Duodenal mucosa (tissue), 2 donors: ENCODE results near the gene SPG7.
A peak's percentile ranks its signal among the peaks of the same experiment; 100 is the strongest.

Experiments used
- H3K27ac ChIP-seq: one replicate; pipeline ENCODE4 v1.7.0; 2013; ENCODE audit warnings: low read depth, low read length
- H3K27me3 ChIP-seq, 2 donors: one replicate each; pipeline ENCODE4 v1.7.0; 2013; ENCODE audit warnings: low read length in 2 of 2, control low read depth in 1 of 2; ENCODE audit not compliant: insufficient read depth in 2 of 2, control insufficient read depth in 1 of 2
- H3K36me3 ChIP-seq, 2 donors: one replicate each; pipeline ENCODE4 v1.7.0; 2013; ENCODE audit warnings: low read length in 2 of 2, control low read depth in 1 of 2; ENCODE audit not compliant: insufficient read depth in 2 of 2, control insufficient read depth in 1 of 2
- H3K4me1 ChIP-seq, 2 donors: one replicate each; pipeline ENCODE4 v1.7.0; 2013; ENCODE audit warnings: low read length in 2 of 2, control low read depth in 1 of 2; ENCODE audit not compliant: insufficient read depth in 2 of 2, control insufficient read depth in 1 of 2
- H3K4me3 ChIP-seq, 2 donors: one replicate each; pipeline ENCODE4 v1.7.0; 2013; ENCODE audit warnings: low read length in 2 of 2, low read depth in 1 of 2
- H3K9ac ChIP-seq, 2 donors: one replicate each; pipeline ENCODE4 v1.7.0; 2013; ENCODE audit warnings: low read length in 2 of 2, low read depth in 1 of 2
- H3K9me3 ChIP-seq, 2 donors: one replicate each; pipeline ENCODE4 v1.7.0; 2013; ENCODE audit warnings: low read length in 2 of 2, control low read depth in 1 of 2; ENCODE audit not compliant: control insufficient read depth in 1 of 2

Gene SPG7

GRCh38 chr16:89473136-89473712 lies 35.0 kb upstream of the SPG7 start:
- Histone ChIP-seq H3K36me3 (no peaks in the 10 kb centered on the region), H3K27me3 (no peaks in the 10 kb centered on the region), H3K4me1 (peaks cover 61 to 73% of the 10 kb centered on the region in 2 donors), H3K4me3 (no peak overlapping the region), H3K9me3 (no peaks in the 10 kb centered on the region), H3K9ac (no peak overlapping the region), H3K27ac (no peak overlapping the region)

GRCh38 chr16:89473791-89474414 lies 34.3 kb upstream of the SPG7 start:
- no peak overlapping the region for H3K27ac ChIP-seq
- peaks cover 64 to 74% of the 10 kb centered on the region in 2 donors for H3K4me1 ChIP-seq
- no peak overlapping the region for H3K9ac ChIP-seq
- no peaks in the 10 kb centered on the region for H3K36me3 ChIP-seq
- H3K27me3 ChIP-seq = no peaks in the 10 kb centered on the region
- H3K4me3 ChIP-seq = no peak overlapping the region
- H3K9me3 ChIP-seq = no peaks in the 10 kb centered on the region

- peaks cover 65 to 72% of the 10 kb centered on the region in 2 donors for H3K4me1 ChIP-seq
- H3K9ac ChIP-seq = no peak overlapping the region
- H3K36me3 ChIP-seq = no peaks in the 10 kb centered on the region
Measured at GRCh38 chr16:89475144-89475543, 33.1 kb upstream of the SPG7 start.

GRCh38 chr16:89476379-89476778 lies 31.8 kb upstream of the SPG7 start:
- H3K27me3 ChIP-seq = no peaks in the 10 kb centered on the region
- no peak overlapping the region for H3K27ac ChIP-seq
- no peaks in the 10 kb centered on the region for H3K36me3 ChIP-seq
- H3K4me1 ChIP-seq = peaks cover 62 to 64% of the 10 kb centered on the region in 2 donors
- peak overlapping the region in 1 of 2 donors; percentile 15 for H3K9ac ChIP-seq
- H3K4me3 ChIP-seq = no peak overlapping the region
- no peaks in the 10 kb centered on the region for H3K9me3 ChIP-seq

More at GRCh38 chr16:89475144-89475543, 33.1 kb upstream of the SPG7 start:
- no peaks in the 10 kb centered on the region for H3K9me3 ChIP-seq
- no peak overlapping the region for H3K27ac ChIP-seq
- H3K4me3 ChIP-seq = no peak overlapping the region
- no peaks in the 10 kb centered on the region for H3K27me3 ChIP-seq

- Histone ChIP-seq H3K4me3 (no peak overlapping the region), H3K9ac (peak overlapping the region in 1 of 2 donors; percentile 15), H3K4me1 (peaks cover 62 to 63% of the 10 kb centered on the region in 2 donors), H3K9me3 (no peaks in the 10 kb centered on the region), H3K27me3 (no peaks in the 10 kb centered on the region), H3K36me3 (no peaks in the 10 kb centered on the region), H3K27ac (no peak overlapping the region)
Measured at GRCh38 chr16:89476811-89477261, 31.4 kb upstream of the SPG7 start.

- peaks cover 62 to 63% of the 10 kb centered on the region in 2 donors for H3K4me1 ChIP-seq
- H3K9me3 ChIP-seq = no peaks in the 10 kb centered on the region
- no peaks in the 10 kb centered on the region for H3K27me3 ChIP-seq
- no peak overlapping the region for H3K9ac ChIP-seq
- H3K27ac ChIP-seq = no peak overlapping the region
- no peak overlapping the region for H3K4me3 ChIP-seq
- no peaks in the 10 kb centered on the region for H3K36me3 ChIP-seq
Measured at GRCh38 chr16:89478576-89479221, 29.5 kb upstream of the SPG7 start.

DNA sequence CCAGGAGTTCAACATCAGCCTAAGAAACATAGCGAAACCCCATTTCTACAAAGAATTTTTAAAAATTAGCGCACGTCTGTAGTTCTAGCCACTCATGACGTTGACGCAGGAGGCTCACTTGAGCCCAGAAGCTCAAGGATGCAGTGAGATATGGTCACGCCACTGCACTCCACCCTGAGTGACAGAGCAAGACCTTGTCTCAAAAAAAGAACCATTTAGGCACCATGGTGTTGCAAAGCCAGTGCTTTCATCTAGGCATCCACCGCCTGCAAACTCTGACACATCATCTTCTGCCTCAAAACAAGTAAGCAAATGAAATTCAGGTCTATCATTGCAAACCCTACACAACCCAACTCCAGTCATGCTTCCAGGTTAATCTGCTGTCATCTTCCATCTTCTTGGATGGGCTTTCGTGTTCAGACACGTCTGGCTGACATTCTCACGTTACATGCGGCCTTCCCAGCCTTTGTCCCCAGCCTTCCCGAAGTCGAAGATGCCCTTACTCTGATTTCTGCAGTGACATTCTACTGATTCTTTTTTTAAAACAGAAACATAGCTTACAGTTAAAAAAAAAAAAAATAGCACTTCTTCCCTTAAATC lies 26.7 kb upstream of the SPG7 start:
- Histone ChIP-seq H3K9me3 (no peaks in the 10 kb centered on the region), H3K4me1 (peaks cover 70 to 74% of the 10 kb centered on the region in 2 donors), H3K27ac (no peak overlapping the region), H3K4me3 (no peak overlapping the region), H3K36me3 (no peaks in the 10 kb centered on the region), H3K27me3 (no peaks in the 10 kb centered on the region), H3K9ac (no peak overlapping the region)

GRCh38 chr16:89482150-89482816 lies 25.9 kb upstream of the SPG7 start:
- Histone ChIP-seq H3K4me3 (peak overlapping the region in 1 of 2 donors; percentile 2), H3K36me3 (no peaks in the 10 kb centered on the region), H3K27me3 (no peaks in the 10 kb centered on the region), H3K9me3 (no peaks in the 10 kb centered on the region), H3K9ac (peak overlapping the region in 1 of 2 donors; percentile 20), H3K27ac (no peak overlapping the region), H3K4me1 (peaks cover 64 to 67% of the 10 kb centered on the region in 2 donors)

DNA sequence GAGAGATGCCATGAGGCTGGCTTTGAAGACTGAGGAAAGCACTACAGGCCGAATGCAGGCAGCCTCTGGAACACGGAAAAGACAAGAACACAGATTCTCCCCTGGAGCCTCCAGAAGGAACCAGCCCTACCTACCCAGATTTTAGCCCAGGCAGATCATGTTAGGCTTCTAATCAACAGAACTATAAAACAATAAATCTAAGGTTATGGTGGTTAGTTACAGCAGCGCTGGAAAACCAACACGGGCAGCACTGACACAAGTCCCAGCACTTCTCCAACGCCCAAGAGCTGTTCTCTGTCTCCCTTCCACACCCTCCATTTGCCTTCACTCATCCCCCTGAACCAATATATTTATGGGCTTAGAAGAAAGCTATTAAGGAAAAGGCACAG lies 25.4 kb upstream of the SPG7 start:
- H3K4me3 ChIP-seq = peak overlapping the region; percentile 19 to 21
- no peak overlapping the region for H3K27ac ChIP-seq
- no peaks in the 10 kb centered on the region for H3K36me3 ChIP-seq
- H3K9me3 ChIP-seq = no peaks in the 10 kb centered on the region
- peaks cover 65 to 69% of the 10 kb centered on the region in 2 donors for H3K4me1 ChIP-seq
- peak overlapping the region; percentile 20 to 22 for H3K9ac ChIP-seq
- no peaks in the 10 kb centered on the region for H3K27me3 ChIP-seq
